ENCODE data around the gene OCA2.

OCA2 gene

DNA sequence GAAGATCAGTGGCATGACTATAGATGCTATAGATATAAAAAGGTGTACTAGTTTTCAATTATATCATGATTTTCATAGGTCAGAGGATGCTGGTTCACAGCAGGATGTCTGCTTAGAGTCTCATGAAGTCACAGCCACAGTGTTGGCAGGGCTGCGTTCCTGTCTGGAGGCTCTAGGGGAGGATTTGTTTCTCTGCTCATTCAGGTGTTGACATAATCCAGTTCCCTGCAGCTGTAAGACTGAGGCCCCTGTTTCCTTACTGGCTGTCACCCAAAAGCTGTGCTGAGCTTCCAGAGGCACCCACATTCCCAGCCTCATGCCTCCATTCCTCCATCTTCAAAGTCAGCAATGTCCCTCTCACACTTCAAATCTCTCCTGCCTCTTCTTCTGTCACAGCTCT lies 170.7 kb downstream of the OCA2 start:
- H3K27me3 ChIP-seq (ENCODE audit: insufficient read depth, low read length, poor library complexity, severe bottlenecking), result no peaks in the 10 kb centered on the region
- no peak overlapping the region for H3K4me3 ChIP-seq (ENCODE audit: low read length, poor library complexity, severe bottlenecking)
- no peaks in the 10 kb centered on the region for H4K20me1 ChIP-seq (ENCODE audit: insufficient read depth, low read length, poor library complexity, severe bottlenecking)

DNA sequence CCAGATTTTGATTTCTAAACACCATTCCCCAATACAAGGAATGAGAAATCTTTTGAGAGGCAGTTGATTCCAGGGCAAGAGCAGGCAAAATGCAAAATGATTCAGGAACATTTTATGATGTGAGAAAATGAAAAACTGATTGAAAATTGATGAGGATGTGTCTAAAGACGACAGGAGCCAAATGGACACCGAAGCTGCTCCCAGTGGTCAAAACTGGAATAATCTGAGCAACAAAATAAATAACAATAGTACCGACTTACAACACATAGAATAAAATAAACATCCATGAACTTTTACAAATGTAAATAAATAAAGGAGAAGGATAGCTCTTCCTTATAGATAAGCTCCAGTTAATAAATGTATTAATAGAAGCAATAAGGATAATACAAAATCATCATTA lies 186.8 kb downstream of the OCA2 start:
- Histone ChIP-seq H3K27me3 (ENCODE audit: insufficient read depth, low read length, poor library complexity, severe bottlenecking) (no peaks in the 10 kb centered on the region), H3K9ac (ENCODE audit: low read depth, low read length, poor library complexity, severe bottlenecking) (no peak overlapping the region), H3K36me3 (ENCODE audit: insufficient read depth, low read length) (no peaks in the 10 kb centered on the region), H3K79me2 (ENCODE audit: insufficient read depth, low read length) (no peaks in the 10 kb centered on the region), H4K20me1 (ENCODE audit: insufficient read depth, low read length, poor library complexity, severe bottlenecking) (no peaks in the 10 kb centered on the region), H3K4me2 (ENCODE audit: low read depth, low read length, poor library complexity, severe bottlenecking) (no peak overlapping the region), H3K4me3 (ENCODE audit: low read length, poor library complexity, severe bottlenecking) (no peak overlapping the region), H3F3A (ENCODE audit: low read depth) (no peaks in the 10 kb centered on the region), H2AFZ (ENCODE audit: low read length) (no peak overlapping the region), H3K9me2 (replicated peaks; ENCODE audit: low read depth, low read length) (no peaks in the 10 kb centered on the region), H3K4me1 (ENCODE audit: insufficient read depth, low read length, poor library complexity, severe bottlenecking) (no peaks in the 10 kb centered on the region), H3K9me3 (ENCODE audit: insufficient read depth, low read depth, low read length) (no peaks in the 10 kb centered on the region)
- no peak for TF ChIP-seq EZH2phosphoT487 (IDR thresholded peaks at IDR 0.05; ENCODE audit: borderline replicate concordance)
- TF ChIP-seq, protein P1, sequence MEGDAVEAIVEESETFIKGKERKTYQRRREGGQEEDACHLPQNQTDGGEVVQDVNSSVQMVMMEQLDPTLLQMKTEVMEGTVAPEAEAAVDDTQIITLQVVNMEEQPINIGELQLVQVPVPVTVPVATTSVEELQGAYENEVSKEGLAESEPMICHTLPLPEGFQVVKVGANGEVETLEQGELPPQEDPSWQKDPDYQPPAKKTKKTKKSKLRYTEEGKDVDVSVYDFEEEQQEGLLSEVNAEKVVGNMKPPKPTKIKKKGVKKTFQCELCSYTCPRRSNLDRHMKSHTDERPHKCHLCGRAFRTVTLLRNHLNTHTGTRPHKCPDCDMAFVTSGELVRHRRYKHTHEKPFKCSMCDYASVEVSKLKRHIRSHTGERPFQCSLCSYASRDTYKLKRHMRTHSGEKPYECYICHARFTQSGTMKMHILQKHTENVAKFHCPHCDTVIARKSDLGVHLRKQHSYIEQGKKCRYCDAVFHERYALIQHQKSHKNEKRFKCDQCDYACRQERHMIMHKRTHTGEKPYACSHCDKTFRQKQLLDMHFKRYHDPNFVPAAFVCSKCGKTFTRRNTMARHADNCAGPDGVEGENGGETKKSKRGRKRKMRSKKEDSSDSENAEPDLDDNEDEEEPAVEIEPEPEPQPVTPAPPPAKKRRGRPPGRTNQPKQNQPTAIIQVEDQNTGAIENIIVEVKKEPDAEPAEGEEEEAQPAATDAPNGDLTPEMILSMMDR (conservative IDR thresholded peaks at IDR 0.05; ENCODE audit: low read length), result no peak

More for the DNA sequence above, 170.7 kb downstream of the OCA2 start:
- no peaks in the 10 kb centered on the region for H3K9me3 ChIP-seq (ENCODE audit: insufficient read depth, low read depth, low read length)
- no peak overlapping the region for H3K9ac ChIP-seq (ENCODE audit: low read depth, low read length, poor library complexity, severe bottlenecking)
- no peaks in the 10 kb centered on the region for H3F3A ChIP-seq (ENCODE audit: low read depth)
- no peaks in the 10 kb centered on the region for H3K36me3 ChIP-seq (ENCODE audit: insufficient read depth, low read length)
- no peak overlapping the region for H3K4me2 ChIP-seq (ENCODE audit: low read depth, low read length, poor library complexity, severe bottlenecking)
- H2AFZ ChIP-seq (ENCODE audit: low read length), result no peak overlapping the region
- no peaks in the 10 kb centered on the region for H3K9me2 ChIP-seq (replicated peaks; ENCODE audit: low read depth, low read length)
- TF ChIP-seq, protein P1 (conservative IDR thresholded peaks at IDR 0.05; ENCODE audit: low read length), result no peak
- TF ChIP-seq EZH2phosphoT487 (IDR thresholded peaks at IDR 0.05; ENCODE audit: borderline replicate concordance), result no peak
- H3K4me1 ChIP-seq (ENCODE audit: insufficient read depth, low read length, poor library complexity, severe bottlenecking), result no peaks in the 10 kb centered on the region
- H3K79me2 ChIP-seq (ENCODE audit: insufficient read depth, low read length), result no peaks in the 10 kb centered on the region

- no peaks in the 10 kb centered on the region for H4K20me1 ChIP-seq (ENCODE audit: insufficient read depth, low read length, poor library complexity, severe bottlenecking)
- H3K36me3 ChIP-seq (ENCODE audit: insufficient read depth, low read length), result no peaks in the 10 kb centered on the region
- TF ChIP-seq, protein P1 (conservative IDR thresholded peaks at IDR 0.05; ENCODE audit: low read length), result no peak
- no peak for TF ChIP-seq EZH2phosphoT487 (IDR thresholded peaks at IDR 0.05; ENCODE audit: borderline replicate concordance)
- H3F3A ChIP-seq (ENCODE audit: low read depth), result no peaks in the 10 kb centered on the region
- no peak overlapping the region for H3K4me2 ChIP-seq (ENCODE audit: low read depth, low read length, poor library complexity, severe bottlenecking)
- no peaks in the 10 kb centered on the region for H3K79me2 ChIP-seq (ENCODE audit: insufficient read depth, low read length)
- no peaks in the 10 kb centered on the region for H3K27me3 ChIP-seq (ENCODE audit: insufficient read depth, low read length, poor library complexity, severe bottlenecking)
- no peak overlapping the region for H3K4me3 ChIP-seq (ENCODE audit: low read length, poor library complexity, severe bottlenecking)
- H2AFZ ChIP-seq (ENCODE audit: low read length), result no peak overlapping the region
- no peak overlapping the region for H3K9ac ChIP-seq (ENCODE audit: low read depth, low read length, poor library complexity, severe bottlenecking)
- no peaks in the 10 kb centered on the region for H3K4me1 ChIP-seq (ENCODE audit: insufficient read depth, low read length, poor library complexity, severe bottlenecking)
- peaks cover 5% of the 10 kb centered on the region; the same call in 1 of the 2 replicates for H3K9me3 ChIP-seq (ENCODE audit: insufficient read depth, low read depth, low read length)
- no peaks in the 10 kb centered on the region for H3K9me2 ChIP-seq (replicated peaks; ENCODE audit: low read depth, low read length)
These were observed 192.3 kb downstream of the OCA2 start for GRCh38 chr15:27906802-27907201.

Measured in Loucy (cell line).